HG03354 (cell line): ENCODE results near the gene PSAPL1.
"Not testable (repeated sequence)": the region's sequence is repeated elsewhere in the genome, so short reads cannot be mapped to it uniquely, and the experiment has no call there.

Experiments
- ATAC-seq: cut with Tn5 transposase; IDR thresholded peaks from one replicate; pipeline ENCODE4 v1.9.1; 2021; ENCODE audit warnings: mild to moderate bottlenecking; ENCODE audit not compliant: unreplicated experiment, poor library complexity, severe bottlenecking

Gene PSAPL1

DNA sequence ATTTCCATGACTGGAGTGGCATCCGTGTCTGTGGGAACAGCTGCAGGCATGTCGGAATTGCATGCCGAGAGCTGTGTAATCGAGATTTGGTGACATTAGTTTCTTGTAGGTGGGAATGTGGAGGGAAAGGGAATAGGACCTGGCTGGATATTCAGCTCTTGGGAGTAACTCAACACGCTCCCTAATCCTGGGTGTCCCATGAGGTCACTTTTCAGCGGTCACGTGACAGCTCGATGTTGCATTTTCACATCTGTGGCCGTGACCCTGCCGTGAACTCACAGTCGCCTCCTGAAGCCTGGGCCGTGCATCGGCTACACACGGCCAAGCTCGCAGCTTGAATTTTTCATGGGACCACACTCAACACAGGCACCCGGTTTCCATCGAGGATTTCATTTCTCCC is 25.8 kb upstream of the PSAPL1 start:
- no peak for ATAC-seq

DNA sequence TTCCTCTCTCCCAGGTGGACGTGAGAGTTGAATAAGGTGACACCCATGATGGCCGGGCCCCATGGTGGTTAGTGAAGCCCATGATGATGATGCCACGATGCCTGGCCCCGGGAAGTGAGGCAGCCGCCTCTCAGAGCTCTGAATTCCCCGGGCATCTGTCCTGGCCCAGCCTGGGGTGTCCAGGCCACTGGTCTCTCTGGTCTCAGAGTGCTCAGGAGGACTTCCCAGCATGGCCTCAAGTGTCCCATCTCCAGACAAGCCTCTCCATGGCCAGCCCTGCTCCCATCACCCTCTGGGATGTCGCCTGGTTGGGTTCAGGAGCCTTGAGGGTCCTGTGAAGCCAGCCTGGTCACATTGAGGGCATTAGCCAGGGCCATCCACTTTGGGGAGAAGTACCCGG is 24.7 kb upstream of the PSAPL1 start:
- ATAC-seq = no peak

DNA sequence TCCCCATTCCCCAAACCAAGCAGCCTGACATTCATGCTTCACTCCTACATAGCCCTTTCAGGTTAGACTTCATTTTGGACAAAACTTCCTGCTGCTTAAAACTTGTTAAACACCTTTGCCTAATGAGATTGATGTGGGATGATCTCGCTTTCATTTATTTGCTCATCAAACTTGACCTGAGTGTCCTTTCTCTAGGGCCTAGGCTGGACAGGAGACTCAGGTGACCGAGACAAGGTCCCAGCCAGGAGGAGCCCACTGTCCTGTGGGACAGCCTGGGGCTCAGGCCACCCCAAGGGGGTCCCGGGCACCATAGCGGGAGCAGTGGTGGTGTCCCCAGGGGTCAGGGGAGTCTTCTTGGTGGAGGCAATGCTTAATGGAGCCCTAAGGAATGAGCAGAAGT is 23.7 kb upstream of the PSAPL1 start:
- ATAC-seq = no peak

DNA sequence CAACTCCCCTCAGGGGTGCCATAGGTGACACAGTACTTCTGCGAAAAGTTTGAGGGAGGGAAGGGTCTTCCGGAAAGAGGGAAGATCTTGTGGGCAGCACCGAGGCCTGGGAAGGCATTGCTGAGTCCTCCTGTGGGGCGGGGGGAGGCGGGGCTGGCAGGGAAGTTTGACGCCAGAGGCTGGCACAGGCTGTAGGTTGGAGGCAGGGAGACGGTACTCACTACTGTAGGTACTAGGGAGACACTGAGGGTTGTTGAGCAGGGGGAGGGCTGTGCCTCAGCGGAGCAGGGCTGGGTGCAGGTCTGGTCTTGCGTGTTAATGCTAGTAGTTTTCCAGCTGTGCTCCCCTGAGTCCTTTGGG is 23.3 kb upstream of the PSAPL1 start:
- ATAC-seq = no peak

DNA sequence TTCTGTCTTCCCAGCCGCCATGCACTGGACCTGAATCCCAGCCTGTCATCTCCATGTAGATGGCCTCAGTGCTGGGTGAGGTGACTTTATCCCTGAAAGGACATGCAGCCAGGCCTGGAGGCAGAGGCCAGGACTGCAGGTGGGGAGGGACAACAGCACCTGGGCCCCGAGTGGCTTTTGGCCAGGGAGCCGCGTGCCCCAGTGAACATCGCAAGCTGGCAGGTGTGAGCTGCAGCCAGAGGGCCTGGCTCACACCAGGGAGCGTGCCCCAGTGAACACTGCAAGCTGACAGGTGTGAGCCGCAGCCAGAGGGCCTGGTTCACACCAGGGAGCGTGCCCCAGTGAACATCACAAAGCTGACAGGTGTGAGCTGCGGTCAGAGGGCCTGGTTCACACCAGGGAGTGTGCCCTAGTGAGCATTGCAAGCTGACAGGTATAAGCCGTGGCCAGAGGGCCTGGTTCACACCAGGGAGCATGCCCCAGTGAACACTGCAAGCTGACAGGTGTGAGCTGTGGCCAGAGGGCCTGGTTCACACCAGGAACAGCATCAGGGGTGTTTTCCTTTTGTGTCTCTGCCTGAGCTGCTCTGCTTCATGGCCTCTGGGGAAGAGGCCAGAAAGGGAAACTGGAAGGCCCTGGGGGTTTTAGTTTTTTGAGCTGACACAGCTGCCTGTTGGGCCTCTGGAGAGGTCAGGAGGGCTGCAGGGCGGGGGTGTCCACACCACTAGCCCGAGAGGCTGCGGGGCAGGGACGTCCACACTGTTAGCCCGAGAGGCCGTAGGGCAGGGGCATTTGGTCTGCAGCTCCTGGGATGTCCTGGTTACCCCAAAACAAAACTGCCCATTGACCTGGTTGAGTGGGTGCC is 22.7 kb upstream of the PSAPL1 start:
- no peak for ATAC-seq

DNA sequence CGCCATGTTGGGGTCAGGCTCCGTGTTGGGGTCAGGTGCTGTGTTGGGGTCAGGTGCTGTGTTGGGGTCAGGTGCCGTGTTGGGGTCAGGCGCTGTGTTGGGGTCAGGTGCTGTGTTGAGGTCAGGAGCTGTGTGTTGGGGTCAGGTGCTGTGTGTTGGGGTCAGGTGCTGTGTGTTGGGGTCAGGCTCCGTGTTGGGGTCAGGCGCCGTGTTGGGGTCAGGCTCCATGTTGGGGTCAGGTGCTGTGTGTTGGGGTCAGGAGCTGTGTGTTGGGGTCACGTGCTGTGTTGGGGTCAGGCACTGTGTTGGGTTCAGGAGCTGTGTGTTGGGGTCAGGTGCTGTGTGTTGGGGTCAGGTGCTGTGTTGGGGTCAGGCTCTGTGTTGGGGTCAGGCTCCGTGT is 18.1 kb upstream of the PSAPL1 start:
- not testable (repeated sequence) for ATAC-seq

DNA sequence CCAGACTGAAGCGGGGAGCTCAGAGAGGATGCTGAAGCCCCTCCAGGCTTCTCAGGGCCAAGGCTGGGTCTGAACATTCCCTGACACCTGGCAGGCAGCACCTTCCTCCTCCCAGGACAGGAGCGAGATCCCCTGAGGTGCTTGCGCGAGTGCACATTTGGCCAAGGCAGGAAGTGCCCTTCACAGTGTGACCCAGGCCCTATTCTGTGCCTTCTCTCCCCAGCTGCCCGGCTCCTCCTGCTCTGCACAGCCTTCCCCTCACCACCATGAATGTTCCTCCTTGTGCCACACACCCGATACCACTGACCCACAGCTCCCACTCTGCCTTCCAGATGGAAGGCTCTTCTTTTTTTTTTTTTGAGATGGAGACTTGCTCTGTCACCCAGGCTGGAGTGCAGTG is 17.1 kb upstream of the PSAPL1 start:
- ATAC-seq = no peak

DNA sequence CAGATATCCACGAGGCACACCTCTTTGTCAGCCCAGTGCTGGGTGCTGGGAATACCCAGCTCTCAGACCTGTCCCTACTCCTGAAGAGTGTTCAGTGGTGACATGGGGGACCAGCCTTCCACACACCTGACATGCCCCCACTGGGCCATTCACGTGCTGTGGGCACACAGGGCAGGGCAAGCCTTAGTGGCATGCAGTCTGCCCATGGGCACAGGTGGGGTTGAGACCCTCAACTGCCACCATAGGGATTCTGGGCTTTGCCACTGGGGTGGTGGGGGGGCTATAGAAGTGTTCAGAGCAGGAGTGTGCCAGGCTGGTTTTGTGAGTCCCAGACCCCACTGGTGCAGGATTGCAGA is 16.7 kb upstream of the PSAPL1 start:
- no peak for ATAC-seq

DNA sequence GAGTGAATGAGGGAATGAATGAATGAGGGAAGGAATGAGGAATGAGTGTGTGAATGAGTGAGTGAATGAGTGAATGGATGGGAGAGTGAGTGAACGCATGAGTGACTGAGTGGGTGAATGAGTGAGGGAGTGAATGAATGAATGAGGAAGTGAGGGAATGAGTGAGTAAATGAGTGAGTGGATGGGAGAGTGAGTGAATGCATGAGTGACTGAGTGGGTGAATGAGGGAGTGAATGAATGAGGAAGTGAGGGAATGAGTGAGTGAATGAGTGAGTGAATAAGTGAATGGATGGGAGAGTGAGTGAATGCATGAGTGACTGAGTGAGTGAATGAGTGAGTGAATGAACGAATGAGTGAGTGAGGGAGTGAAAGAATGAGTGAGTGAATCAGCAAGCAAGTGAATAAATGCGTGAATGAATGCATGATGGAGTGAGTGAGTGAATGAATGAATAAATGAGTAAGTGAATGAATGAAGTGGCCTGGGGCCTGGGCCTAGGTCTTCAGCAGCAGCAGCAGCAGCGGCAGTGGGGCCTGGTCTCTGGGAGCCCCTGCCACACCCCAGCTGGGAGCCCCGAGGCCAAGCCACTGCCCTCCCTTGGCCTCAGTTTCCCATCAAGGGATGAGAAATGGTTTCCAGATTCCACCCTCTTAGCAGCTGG is 16.2 kb upstream of the PSAPL1 start:
- ATAC-seq = no peak

DNA sequence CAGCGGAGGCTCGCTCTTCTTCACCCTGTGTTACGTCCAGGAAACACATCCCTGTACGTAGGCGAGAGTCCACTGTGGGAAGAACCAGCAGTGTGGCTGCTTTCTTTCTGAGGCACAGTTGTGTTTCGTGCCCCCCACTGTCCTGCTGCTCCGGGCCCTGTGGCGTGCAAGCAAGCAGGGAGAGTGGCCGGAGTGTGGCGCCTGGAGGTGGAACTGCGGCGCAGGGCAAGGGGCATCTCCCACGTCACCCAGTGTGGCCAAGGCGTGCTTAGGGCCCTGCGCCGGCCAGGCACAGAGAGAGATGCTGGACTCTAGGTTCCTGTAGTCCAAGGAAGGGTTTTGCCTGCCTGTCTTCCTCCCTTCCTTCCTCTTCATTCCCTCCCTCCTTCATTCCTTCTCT is 13.3 kb upstream of the PSAPL1 start:
- ATAC-seq = no peak

DNA sequence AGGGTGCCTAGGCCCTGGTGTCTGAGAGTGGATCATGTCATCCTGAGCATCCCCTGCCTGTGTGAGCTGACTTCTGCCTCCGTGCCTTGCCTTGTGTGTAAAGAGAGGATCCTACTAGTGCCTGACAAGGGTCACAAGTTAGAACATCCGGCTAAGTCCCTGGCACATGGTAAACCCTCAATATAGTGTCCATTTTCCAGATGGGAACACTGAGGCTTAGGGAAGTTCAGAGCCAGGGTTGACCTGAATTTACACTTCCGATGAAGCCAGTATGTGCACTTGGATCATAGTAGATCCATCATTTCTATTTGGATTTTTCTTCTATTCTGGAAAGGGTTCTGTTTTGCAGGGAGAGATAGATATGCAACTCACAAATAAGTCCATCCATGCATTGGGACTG is 12.5 kb upstream of the PSAPL1 start:
- no peak for ATAC-seq

DNA sequence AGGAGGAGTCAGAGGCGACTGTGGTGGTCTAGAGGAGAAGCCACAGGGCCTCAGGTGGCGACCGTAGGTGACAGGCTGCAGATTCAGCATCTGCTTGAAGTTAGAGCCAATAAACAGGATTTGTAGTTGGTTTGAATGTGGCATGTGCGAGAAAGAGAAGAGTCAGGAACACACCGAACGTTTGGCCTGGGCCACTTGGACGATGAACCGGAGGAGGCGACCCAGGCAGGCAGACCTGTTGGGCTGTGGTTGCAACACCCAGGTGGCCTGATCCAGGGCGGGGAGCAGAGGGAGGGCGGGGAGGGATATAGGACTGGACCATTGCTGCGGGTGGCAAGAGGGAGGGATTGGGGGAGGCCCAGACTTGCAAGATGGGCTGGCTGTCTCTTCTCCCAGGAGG is 10.0 kb upstream of the PSAPL1 start:
- no peak for ATAC-seq

DNA sequence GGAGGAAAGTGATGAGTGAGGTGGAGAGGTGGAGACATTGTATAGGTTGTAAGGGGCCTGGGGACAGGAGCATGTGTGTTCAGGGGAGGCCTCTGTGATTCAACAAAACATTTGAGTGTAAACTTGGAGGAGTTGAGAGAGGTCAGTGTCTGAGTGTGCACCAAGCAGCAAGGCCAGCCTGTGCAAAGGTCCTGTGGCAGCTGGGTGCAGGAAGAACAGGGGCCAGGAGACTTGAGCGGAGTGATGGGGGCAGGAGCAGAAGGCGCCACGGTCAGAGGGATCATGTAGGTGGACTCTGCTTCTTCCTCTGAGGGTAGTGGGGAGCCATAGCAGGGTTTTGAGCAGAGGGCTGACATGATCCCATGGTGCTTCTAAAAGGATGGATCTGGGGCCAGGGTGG is 9.6 kb upstream of the PSAPL1 start:
- no peak for ATAC-seq

DNA sequence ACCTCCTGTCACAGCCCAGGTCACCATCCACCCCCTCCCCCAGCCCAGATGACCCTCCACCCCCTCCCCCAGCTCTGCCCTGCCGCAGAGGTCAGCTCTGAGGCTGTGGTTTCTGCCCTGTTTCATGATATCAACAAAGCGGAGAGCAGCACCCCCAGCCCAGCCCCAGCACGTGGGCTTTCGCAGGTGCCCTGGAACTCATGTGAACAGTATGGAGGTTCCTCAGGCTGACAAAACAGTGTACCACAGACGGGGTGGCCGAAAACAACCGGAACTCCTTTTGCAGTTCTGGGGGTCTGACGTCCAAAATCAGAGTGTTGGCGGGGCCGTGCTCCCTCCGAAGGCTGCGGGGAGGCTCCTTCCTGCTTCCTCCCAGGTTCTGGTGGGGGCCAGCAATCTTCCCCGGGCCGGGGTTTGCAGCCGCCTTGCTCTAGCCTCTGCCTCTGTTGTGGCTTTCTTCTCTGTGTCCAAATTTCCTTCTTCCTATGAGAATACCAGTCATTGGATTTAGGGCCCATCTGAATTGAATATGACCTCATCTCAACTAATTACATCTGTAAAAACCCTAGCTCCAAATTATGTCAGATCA is 7.9 kb upstream of the PSAPL1 start:
- ATAC-seq = no peak

DNA sequence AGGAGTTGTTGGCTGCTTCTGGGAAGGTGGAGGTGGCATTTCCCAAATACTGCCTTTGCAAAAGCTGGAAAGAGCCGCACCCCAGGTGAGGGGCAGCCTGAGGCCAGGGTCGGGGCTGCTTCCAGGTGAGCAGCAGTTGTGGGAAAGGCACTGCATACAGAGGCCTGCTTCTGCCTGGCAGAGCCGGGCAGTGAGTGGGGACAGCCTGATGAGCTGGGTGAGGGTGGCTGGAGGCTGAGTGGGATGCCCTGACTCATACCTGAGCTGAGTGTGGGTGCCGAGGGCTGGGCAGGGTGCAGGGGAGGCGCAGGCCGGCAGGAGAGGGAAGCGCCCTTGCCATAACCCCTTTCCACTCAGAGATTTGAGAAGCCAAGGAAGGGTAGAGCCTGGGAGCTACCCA is 6.5 kb upstream of the PSAPL1 start:
- ATAC-seq = no peak

DNA sequence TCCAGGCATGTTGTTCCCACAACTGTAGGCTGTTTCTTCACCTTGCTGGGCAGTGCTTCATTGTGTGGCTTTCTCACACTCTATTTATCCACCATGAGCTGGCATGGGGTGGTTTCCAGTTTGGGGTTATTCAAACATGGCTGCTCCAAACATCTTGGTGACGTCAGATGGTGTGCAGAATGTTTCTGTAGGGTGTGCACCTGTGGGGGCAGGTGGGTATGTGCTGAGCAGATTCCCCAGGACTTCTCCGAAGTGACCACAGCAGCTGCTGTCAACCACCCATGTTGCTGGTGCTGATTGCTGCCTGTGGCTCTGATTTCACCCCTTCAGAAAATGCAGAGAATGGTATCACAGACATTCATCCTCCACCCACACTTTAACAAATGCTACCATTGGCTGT is 5.0 kb upstream of the PSAPL1 start:
- ATAC-seq = no peak

DNA sequence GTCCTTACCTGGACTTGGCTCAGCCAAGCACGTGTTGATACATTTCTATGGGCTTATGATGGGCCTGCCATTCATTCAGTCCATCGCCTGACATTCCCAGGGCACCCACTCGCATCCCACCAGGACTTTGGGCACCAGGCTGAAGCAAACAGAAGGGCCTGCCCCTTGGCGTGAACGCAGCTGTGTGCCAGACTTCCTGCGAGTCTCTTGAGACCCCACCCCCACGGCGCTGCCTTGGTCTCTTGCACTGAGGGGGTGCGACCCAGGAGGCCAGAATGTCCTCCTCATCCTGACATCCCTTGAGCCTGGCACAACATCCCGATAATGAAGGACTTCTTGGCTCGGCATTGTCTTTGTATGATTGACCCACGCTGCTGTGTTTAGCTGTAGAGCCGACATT is 1.5 kb upstream of the PSAPL1 start:
- no peak for ATAC-seq

DNA sequence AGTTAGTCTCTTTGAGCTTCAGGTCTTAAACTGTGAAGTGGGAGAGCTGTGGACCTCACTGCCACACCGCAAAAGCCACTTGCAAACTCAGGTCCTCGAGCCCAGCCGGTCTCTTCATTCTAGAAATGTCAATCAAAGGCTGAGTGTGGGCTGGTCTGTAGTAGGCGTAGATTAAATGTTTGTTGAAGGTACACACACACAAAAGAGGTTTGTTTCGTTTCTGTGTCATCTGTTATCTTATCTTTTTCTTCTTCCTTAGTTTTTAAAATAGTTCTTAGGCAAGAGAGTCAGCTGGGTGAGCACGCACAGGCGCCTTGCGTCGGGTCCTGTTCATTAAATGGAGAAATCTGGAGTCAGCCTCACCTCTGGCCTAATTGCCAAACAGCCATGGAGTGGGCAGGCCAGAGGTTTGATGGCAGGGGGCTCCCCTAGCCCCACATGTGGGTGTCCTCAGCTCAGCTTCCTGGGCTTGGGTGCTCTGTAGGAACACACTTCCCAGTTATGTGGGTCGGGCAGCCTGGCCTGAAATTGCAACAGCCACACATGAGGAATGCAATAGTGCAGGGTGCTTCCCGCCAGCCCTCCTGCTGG is 836 bp upstream of the PSAPL1 start:
- no peak for ATAC-seq

DNA sequence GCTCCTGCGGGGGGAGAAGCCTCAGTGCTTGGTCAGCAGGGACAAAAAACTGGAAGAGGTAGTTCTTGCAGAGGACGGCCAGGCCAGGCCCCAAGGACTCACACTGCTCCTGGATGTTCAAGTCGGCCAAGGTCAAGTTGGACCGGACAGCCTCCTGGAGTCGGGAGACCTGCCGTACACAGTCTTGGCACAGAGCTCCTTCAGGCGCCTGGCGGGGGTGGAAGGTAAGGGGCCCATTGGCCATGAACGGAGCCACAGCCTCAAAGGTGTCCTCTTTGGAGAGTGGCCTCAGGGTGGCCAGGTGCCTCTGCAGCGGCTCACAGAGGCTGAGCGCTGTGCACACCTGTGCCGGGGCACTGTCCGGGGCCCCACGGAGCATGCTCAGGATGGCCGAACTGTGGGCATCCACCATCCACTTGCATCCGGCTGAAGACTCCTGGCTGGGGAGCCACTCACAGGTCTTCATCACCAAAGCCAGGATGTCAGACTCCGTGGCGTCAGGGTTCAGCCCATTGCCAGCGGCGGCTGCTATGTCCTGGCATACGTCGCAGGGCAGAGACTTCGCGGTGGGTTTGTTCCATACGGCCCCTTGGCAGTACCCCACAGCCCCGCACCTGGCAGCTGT is 477 bp downstream of the PSAPL1 start:
- no peak for ATAC-seq

DNA sequence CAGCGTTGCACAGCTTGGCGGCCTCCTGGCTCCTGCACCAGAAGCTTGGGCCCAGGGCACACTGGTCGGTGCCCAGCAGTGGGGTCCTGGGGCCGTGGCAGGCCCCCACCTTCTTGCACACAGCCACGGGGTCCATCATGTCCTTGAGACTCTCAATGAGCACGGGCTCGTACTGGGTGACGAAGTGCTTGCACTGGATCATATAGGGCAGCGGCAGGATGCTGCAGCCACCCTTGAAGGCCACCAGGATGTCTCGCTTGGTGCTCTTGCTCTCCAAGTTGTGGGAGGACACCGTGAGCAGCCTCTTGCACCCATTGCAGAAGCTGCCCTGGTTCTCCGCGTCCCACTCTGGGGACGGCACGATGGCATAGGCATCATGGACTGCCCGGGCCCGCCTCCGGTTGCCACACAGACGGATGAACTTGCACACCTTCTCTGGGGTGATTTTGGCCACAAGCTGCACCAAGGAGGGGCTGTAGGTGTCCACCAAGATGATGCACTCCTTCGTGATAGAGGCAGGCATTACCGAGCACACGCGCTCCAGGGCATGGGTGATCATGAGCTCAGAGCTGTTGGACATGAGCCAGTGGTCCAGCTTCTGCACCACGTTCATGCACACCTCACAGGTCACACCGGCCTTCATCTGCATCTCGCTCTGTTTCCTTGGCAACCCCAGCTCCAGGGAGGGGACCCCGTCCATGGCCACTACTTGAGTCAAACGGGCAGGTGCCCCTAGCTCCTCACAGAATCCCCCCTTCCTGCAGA is 1.2 kb downstream of the PSAPL1 start:
- no peak for ATAC-seq
